Ascending aorta (tissue), 2 donors: Measurements from ENCODE around the gene MTG2. TPM values are rescaled to one million over a fixed set of nuclear protein-coding genes. Genes with fewer than 3 reads are reported as not detected.

Source experiments
- DNase-seq, 2 donors: peaks; one replicate each; pipeline ENCODE4 v3.0.0-alpha.2; 2019; ENCODE audit warnings: low spot score in 2 of 2
- H3K27ac ChIP-seq, 2 donors: fragments of 200-600 bp; sonication (generic); one replicate each; pipeline ENCODE4 v1.5.1; 2016 to 2017; ENCODE audit warnings: mild to moderate bottlenecking in 1 of 2
- H3K27me3 ChIP-seq: fragments of 200-600 bp; sonication (generic); one replicate; pipeline ENCODE4 v1.5.1; 2017
- H3K36me3 ChIP-seq, 2 donors: fragments of 200-600 bp; sonication (generic); one replicate each; pipeline ENCODE4 v1.5.1; 2016
- H3K4me1 ChIP-seq, 2 donors: fragments of 200-600 bp; sonication (generic); one replicate each; pipeline ENCODE4 v1.5.1; 2016 to 2017; ENCODE audit warnings: mild to moderate bottlenecking in 1 of 2
- H3K4me3 ChIP-seq, 2 donors: fragments of 200-600 bp; sonication (generic); one replicate each; pipeline ENCODE4 v1.5.1; 2016 to 2017; ENCODE audit warnings: mild to moderate bottlenecking in 1 of 2
- H3K9me3 ChIP-seq, 2 donors: fragments of 200-600 bp; sonication (generic); one replicate each; pipeline ENCODE4 v1.5.1; 2016
- intact Hi-C: fragments of 100-400 bp; cut with DNase I; formaldehyde crosslinking; loops from one replicate; pipeline ENCODE4 v1.15.1; 2023
- total RNA-seq: library from RNA; depleted of rRNA; stranded (reverse); fragments of >200 nt; gene quantifications from one replicate; pipeline ENCODE4 v1.1.0, GENCODE V29; 2016
- TF ChIP-seq, protein P1 (sequence below), 3 experiments: fragments of 200-600 bp in 2 of 3; fragments of 450-650 bp in 1 of 3; sonication (generic) in 2 of 3; IDR thresholded peaks; one replicate each; pipeline ENCODE4 v1.5.1; 2016 to 2019; ENCODE audit warnings: antibody characterized with exemption in 3 of 3, mild to moderate bottlenecking in 1 of 3, moderate library complexity in 1 of 3

MTG2 gene
- total RNA-seq, 1 donor from 2014 or later, result 14.5 TPM

DNA sequence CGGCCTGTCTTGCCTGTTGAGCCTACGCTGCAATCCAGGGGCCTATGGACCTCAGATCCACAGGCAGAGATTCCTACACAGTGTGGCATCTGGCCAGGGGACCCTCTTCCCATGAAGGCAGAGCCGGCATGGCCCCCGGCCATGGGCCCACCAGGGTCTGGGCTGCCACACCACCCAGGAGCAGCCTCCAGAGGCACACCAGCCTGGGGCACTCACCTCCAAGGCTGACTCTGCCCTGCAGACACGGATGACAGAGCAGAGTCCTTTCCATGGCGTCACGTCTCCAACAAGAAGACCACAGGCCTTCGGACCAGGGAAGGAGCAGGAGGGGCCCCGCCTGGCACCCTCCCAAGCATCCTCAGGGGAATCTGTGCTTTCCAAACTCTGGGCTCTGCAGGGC is 40.7 kb downstream of the MTG2 start:
- Histone ChIP-seq H3K36me3 (no peaks in the 10 kb centered on the region), H3K27me3 (peaks cover 16% of the 10 kb centered on the region), H3K9me3 (no peaks in the 10 kb centered on the region), H3K27ac (no peak overlapping the region), H3K4me1 (peaks cover 3 to 7% of the 10 kb centered on the region in 2 donors), H3K4me3 (no peak overlapping the region)
- TF ChIP-seq, protein P1, sequence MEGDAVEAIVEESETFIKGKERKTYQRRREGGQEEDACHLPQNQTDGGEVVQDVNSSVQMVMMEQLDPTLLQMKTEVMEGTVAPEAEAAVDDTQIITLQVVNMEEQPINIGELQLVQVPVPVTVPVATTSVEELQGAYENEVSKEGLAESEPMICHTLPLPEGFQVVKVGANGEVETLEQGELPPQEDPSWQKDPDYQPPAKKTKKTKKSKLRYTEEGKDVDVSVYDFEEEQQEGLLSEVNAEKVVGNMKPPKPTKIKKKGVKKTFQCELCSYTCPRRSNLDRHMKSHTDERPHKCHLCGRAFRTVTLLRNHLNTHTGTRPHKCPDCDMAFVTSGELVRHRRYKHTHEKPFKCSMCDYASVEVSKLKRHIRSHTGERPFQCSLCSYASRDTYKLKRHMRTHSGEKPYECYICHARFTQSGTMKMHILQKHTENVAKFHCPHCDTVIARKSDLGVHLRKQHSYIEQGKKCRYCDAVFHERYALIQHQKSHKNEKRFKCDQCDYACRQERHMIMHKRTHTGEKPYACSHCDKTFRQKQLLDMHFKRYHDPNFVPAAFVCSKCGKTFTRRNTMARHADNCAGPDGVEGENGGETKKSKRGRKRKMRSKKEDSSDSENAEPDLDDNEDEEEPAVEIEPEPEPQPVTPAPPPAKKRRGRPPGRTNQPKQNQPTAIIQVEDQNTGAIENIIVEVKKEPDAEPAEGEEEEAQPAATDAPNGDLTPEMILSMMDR (IDR thresholded peaks at IDR 0.05), result no peak
- no peak for DNase-seq
- intact Hi-C loops, result no loop called here

DNA sequence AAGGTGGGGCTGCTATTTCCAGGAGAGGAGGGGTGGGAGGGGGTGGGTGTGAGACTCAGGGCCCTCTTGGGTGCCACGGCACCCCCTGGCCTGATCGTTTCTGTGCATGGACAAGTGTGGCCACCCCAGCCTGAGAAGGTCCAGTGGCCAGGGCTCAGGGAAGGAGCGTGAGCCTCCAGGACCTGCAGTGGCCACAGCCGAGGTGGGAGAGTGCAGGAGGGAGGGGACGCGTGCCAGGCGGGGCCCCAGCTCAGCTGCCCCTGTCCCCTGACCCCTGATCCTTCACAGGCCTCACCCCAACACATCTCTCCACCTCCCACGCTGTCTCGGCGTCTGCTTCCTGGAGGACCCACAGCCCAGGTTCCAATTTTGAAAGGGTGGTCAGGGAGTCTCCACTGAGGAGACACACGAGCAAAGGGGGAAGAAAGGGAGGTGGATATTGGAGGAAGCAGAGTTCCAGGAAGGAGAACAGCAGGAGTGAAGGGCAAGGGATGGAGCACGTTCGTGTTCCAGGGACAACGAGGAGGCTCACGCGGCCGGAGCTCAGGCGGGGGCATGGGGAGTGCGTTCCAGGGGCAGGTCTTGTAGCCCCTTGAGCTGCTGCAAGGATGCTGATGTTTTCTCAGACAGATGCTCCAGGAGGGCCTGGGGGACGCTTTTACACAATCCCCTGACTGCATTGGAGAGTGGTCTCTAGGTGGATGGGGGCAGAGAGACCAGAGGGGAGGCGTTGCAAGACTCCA is 41.5 kb downstream of the MTG2 start:
- peaks cover 14% of the 10 kb centered on the region for H3K27me3 ChIP-seq
- TF ChIP-seq, protein P1 (IDR thresholded peaks at IDR 0.05), result no peak
- intact Hi-C loops, result no loop called here
- no peaks in the 10 kb centered on the region for H3K9me3 ChIP-seq
- no peaks in the 10 kb centered on the region for H3K36me3 ChIP-seq
- peaks cover 3 to 7% of the 10 kb centered on the region in 2 donors for H3K4me1 ChIP-seq
- H3K27ac ChIP-seq, result no peak overlapping the region
- no peak overlapping the region for H3K4me3 ChIP-seq
- DNase-seq, result no peak

DNA sequence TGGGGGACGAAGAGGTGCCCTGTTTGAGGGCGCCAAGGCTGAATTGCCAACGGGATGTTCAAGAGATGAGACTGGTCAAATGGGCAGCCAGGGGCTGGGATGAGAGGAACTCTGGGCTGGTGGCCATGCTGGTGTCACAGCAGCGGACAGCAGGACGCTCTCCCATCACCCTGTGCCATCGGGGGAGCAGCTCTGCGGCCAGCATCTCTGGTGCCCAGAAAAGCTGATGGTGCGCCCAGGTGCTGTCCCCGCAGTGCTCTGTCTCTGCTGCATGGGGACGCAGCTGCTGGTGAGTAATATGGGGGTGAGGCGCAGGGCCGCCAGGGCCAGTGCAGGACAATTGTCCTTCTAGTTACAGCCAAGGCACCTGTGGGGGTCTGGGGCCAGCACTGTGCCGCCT is 42.2 kb downstream of the MTG2 start:
- Histone ChIP-seq H3K9me3 (no peaks in the 10 kb centered on the region), H3K27ac (no peak overlapping the region), H3K27me3 (peaks cover 14% of the 10 kb centered on the region), H3K36me3 (no peaks in the 10 kb centered on the region), H3K4me1 (peaks cover 0 to 4% of the 10 kb centered on the region in 2 donors), H3K4me3 (no peak overlapping the region)
- intact Hi-C loops, result no loop called here
- TF ChIP-seq, protein P1 (IDR thresholded peaks at IDR 0.05), result no peak
- DNase-seq, result no peak

DNA sequence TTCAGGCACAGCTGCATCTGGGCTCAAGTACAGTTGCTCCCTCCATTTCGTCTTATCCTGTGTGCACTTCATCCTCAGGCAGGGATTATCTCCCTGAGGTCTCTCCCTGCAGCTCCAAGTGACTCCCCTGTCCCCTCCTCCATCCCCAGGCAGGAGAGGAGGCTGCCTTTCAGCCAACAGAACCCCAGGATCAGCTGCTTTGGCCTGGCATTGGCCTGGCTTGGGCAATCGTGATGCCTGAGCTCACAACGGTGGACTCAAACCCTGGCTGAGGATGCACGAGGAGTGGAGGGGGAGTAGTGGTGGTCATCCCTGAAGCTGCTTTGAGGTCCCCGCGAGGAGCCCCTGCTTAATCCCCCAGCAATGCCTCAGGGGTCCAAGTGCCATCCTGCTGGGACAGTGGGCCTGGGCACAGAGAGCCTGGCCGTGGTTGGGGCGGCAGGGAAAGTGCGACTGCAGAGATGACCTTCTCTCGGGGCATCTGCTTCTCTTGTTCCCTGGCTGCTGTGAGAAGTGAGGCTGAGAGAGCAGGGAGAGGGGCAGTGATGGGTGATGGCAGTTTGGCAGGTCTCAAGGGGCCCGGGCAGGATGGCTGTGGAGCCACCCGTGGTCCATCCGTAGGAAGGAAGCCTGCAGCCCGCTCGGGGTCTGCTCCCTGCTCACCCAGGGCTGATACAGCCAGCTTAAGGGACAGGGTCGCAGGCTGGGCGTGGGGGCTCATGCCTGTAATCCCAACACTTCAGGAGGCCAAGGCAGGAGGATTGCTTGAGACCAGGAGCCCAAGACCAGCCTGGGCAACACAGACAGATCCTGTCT is 43.2 kb downstream of the MTG2 start:
- intact Hi-C loops, result no loop called here
- Histone ChIP-seq H3K27ac (no peak overlapping the region), H3K4me1 (no peaks in the 10 kb centered on the region), H3K36me3 (no peaks in the 10 kb centered on the region), H3K27me3 (peaks cover 8% of the 10 kb centered on the region), H3K4me3 (no peak overlapping the region), H3K9me3 (no peaks in the 10 kb centered on the region)
- no peak for DNase-seq
- TF ChIP-seq, protein P1 (IDR thresholded peaks at IDR 0.05), result no peak

DNA sequence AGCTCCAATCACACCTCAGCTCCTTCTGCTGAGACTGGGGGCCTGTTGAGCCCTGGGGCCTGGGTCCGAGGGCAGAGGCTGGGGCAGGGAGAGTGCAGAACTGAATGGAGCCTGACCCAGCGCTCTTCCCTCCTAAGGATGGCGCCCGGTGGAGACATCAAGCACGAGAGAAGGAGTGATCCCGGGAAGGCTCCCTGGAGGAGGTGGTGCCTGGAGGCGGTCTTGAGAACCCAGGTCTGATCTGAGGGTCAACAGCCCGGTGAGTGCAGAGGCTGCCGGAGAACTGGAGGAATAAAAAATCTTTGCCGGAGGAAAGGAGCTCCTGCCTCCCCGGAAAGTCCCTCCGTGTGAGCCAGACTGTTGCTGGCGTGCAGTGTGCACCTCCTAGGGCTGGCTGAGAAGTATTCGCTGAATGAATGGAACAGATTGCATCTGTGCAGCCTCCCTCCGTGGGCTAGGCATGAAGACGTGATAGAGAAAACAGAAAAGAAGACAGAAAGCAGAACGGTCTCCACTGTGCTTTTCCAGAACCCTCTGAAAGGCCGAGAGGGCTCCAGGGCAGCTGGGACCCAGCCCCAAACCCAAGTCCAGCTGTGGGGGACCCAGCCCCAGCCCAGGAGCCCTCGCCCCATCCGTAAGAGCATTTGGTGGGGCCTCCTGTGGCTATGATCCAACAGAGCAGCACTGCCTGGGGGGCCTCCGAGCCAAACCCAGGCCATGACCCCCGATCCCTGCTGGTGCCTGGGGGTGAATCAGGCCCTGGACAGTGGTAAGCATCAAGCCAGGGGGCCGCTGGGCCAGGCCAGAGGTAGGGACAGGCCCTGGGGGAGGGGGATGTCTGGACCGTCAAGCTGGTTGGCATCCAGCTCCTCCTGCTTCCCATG is 44.1 kb downstream of the MTG2 start:
- peaks cover 3% of the 10 kb centered on the region for H3K27me3 ChIP-seq
- no peaks in the 10 kb centered on the region for H3K4me1 ChIP-seq
- intact Hi-C loops, result no loop called here
- DNase-seq, result no peak
- H3K27ac ChIP-seq, result no peak overlapping the region
- TF ChIP-seq, protein P1 (IDR thresholded peaks at IDR 0.05), result no peak
- H3K4me3 ChIP-seq, result no peak overlapping the region
- no peaks in the 10 kb centered on the region for H3K9me3 ChIP-seq
- no peaks in the 10 kb centered on the region for H3K36me3 ChIP-seq
